Measurements from ENCODE around the gene KLF12. TPM values are rescaled to one million over a fixed set of nuclear protein-coding genes. Genes with fewer than 3 reads are reported as not detected.
A peak's percentile ranks its signal among the peaks of the same experiment; 100 is the strongest.

The KLF12 gene
- polyA plus RNA-seq, 2 of the 4 experiments (the other 2 are of a cell fraction): 1.6 to 6.0 TPM

DNA sequence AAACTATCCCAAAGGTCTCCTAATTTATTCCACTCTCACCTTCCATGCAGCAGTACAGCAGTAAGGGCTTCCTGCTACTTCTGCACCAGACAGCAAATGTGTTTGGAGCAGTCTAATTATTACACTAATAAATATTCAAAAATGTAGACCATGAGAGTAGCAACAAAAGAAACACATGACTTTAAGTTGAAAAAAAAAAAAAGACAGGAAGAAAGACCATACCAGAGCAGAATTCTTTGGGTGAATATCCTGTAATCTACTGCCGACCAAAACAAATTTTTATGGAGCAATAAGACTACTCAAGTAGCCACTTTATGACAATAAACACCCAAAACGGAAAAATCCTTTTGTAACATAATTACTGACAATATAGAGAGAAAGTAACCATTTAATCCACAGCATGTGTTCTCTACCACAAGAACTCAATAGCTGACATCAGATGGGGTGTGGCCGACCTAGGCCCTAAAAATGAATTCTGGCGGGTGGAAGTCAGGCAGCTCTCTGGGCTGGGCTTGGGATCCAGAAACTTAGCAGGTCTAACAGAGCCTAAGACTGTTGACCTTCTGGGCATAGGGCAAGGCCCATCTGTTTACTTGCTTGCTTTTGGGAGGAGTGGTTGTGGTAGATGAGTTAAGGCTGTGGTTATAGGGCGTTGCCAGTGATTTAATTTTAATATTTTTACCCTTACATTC, 4.6 kb downstream of the KLF12 start:
- Histone ChIP-seq H3K4me3 (no peak overlapping the region), H3K27ac (no peak overlapping the region), H3K4me1 (peaks cover 10% of the 10 kb centered on the region), H3K9me3 (no peaks in the 10 kb centered on the region), H3K4me2 (no peak overlapping the region)
- 75% methylated on average over 5 of the region's 5 CpGs for WGBS (ENCODE audit: missing lambda C conversion rate)
- FAIRE-seq: no peak
- no peak for TF ChIP-seq HOXB5 (CRISPR knock-in tag; IDR thresholded peaks at IDR 0.05)
- no peak for TF ChIP-seq USF2 (IDR thresholded peaks at IDR 0.05)
- TF ChIP-seq, protein P1, sequence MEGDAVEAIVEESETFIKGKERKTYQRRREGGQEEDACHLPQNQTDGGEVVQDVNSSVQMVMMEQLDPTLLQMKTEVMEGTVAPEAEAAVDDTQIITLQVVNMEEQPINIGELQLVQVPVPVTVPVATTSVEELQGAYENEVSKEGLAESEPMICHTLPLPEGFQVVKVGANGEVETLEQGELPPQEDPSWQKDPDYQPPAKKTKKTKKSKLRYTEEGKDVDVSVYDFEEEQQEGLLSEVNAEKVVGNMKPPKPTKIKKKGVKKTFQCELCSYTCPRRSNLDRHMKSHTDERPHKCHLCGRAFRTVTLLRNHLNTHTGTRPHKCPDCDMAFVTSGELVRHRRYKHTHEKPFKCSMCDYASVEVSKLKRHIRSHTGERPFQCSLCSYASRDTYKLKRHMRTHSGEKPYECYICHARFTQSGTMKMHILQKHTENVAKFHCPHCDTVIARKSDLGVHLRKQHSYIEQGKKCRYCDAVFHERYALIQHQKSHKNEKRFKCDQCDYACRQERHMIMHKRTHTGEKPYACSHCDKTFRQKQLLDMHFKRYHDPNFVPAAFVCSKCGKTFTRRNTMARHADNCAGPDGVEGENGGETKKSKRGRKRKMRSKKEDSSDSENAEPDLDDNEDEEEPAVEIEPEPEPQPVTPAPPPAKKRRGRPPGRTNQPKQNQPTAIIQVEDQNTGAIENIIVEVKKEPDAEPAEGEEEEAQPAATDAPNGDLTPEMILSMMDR (IDR thresholded peaks at IDR 0.05): no peak
- TF ChIP-seq FOXS1 (CRISPR knock-in tag; IDR thresholded peaks at IDR 0.05): no peak
- TF ChIP-seq, protein P2, sequence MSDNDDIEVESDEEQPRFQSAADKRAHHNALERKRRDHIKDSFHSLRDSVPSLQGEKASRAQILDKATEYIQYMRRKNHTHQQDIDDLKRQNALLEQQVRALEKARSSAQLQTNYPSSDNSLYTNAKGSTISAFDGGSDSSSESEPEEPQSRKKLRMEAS (IDR thresholded peaks at IDR 0.05): no peak
- TF ChIP-seq FOSL2 (IDR thresholded peaks at IDR 0.05): no peak
- no peak for TF ChIP-seq FOSL2 (CRISPR knock-in tag; IDR thresholded peaks at IDR 0.05)
- no peak for TF ChIP-seq TP53 (CRISPR knock-in tag; IDR thresholded peaks at IDR 0.05)
- TF ChIP-seq REST (IDR thresholded peaks at IDR 0.05): no peak
- no peak for TF ChIP-seq NPAS2 (CRISPR knock-in tag; IDR thresholded peaks at IDR 0.05; ENCODE audit: borderline replicate concordance)
- POLR2A ChIA-PET: no interaction called here
- no peak for DNase-seq (ENCODE audit: low read depth in 1 of 2, low spot score in 1 of 2)
- ATAC-seq: no peak
- CTCF ChIA-PET: interaction anchor here (1.4 kb wide), 1 partner anchor 157 kb away, joined by 4 read pairs; no protein-coding TSS in a partner anchor

DNA sequence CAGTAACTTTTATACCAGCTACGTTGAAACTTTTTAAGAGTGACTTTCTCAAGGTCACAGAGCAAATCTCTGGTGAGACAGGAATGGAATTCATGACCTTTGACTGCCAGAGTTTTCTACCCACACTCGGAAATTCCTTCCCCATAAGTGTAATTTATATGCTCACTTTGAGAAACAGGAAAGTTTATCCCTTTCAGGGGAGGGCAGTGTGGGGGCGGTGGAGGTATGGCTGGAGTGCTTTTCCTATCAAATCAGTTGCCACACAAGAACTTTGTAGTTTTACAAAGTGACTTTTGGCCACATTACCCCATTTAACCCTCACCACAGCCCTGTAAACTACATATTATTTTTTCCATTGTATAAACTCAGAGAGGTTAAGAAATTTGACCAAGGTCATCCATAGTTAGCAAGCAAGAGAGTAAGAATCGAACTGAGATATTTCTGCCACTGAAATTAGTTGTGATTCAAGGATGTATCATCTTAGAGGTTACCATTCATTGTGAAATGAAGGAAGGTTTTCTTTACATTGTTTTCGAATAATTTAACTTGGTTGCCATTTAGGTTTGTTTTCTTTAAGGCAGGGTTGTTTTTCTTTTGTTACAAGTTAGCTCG, 5.9 kb downstream of the KLF12 start:
- ATAC-seq (no peak), FAIRE-seq (no peak)
- TF ChIP-seq FOXS1 (CRISPR knock-in tag; IDR thresholded peaks at IDR 0.05): no peak

DNA sequence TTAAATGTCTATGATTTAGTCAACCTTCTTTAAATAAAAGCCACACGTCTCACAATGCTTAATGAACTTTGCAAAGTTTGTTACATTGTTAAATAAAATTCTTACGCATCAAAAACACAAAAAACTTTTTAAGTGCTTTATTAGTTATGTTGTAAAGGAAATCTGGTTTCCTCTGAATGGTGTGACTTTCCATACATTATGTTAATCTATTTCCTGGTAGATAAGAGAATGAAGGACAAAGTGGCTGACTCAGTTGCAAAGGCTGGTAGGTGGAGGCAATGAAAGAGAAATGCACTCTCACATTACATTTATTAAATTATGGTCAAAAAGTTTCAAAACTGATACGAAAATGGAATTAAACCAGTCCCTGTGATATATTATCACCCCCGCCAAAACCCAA, 15.9 kb downstream of the KLF12 start:
- DNase-seq (ENCODE audit: low read depth in 1 of 2, low spot score in 1 of 2) (no peak), ATAC-seq (no peak), FAIRE-seq (no peak)
- Histone ChIP-seq H3K4me3 (no peak overlapping the region), H3K9me3 (peaks cover 20% of the 10 kb centered on the region), H3K4me1 (no peaks in the 10 kb centered on the region), H3K27ac (no peak overlapping the region), H3K4me2 (no peak overlapping the region)
- POLR2A ChIA-PET: no interaction called here
- TF ChIP-seq EHF (CRISPR knock-in tag; IDR thresholded peaks at IDR 0.05): no peak
- no peak for TF ChIP-seq HDAC2 (IDR thresholded peaks at IDR 0.05)
- TF ChIP-seq, protein P2 (IDR thresholded peaks at IDR 0.05): no peak
- TF ChIP-seq KDM1A (IDR thresholded peaks at IDR 0.05; ENCODE audit: low read depth): no peak
- no peak for TF ChIP-seq BCL3 (IDR thresholded peaks at IDR 0.05)
- TF ChIP-seq HOXB13 (CRISPR knock-in tag; IDR thresholded peaks at IDR 0.05; ENCODE audit: low read depth): no peak
- TF ChIP-seq FOXS1 (CRISPR knock-in tag; IDR thresholded peaks at IDR 0.05): no peak
- no peak for TF ChIP-seq E2F6 (IDR thresholded peaks at IDR 0.05; ENCODE audit: borderline replicate concordance, low read depth)
- no peak for TF ChIP-seq CHD2 (IDR thresholded peaks at IDR 0.05; ENCODE audit: low read length, partially characterized antibody)
- TF ChIP-seq JUN (IDR thresholded peaks at IDR 0.05): no peak
- TF ChIP-seq ZSCAN20 (CRISPR knock-in tag; IDR thresholded peaks at IDR 0.05): no peak
- no peak for TF ChIP-seq CEBPB (IDR thresholded peaks at IDR 0.05)
- CTCF ChIA-PET: no interaction called here
- 85% methylated on average over 4 of the region's 4 CpGs for WGBS (ENCODE audit: missing lambda C conversion rate)

More for the DNA sequence above, 5.9 kb downstream of the KLF12 start:
- Histone ChIP-seq H3K27ac (peak overlapping the region in 1 of 2 experiments; percentile 44; a peak in 1 of 6 replicates), H3K9me3 (no peaks in the 10 kb centered on the region), H3K4me2 (peak overlapping the region; percentile 56), H3K4me1 (peaks cover 10% of the 10 kb centered on the region), H3K4me3 (no peak overlapping the region)
- POLR2A ChIA-PET: no interaction called here
- 32% methylated on average over 6 of the region's 6 CpGs for WGBS (ENCODE audit: missing lambda C conversion rate)
- CTCF ChIA-PET: interaction anchor here (1.0 kb wide), 1 partner anchor 293 kb away, joined by 3 read pairs; no protein-coding TSS in a partner anchor
- no peak for DNase-seq (ENCODE audit: low read depth in 1 of 2, low spot score in 1 of 2)

Data from A549 (cell line).